Measurements from ENCODE around the gene FHL5. TPM values are rescaled to one million over a fixed set of nuclear protein-coding genes. Genes with fewer than 3 reads are reported as not detected.

FHL5 gene
- total and polyA plus RNA-seq, 2 experiments from 2014 or later = not detected

- TF ChIP-seq ZNF462 (CRISPR knock-in tag; IDR thresholded peaks at IDR 0.05) = no peak
- no peak for TF ChIP-seq STAT1 (IDR thresholded peaks at IDR 0.05; ENCODE audit: unreplicated experiment)
- no peak for TF ChIP-seq CTCF (conservative IDR thresholded peaks at IDR 0.05; ENCODE audit: low read depth in 2 of 2)
- TF ChIP-seq EZH2 (IDR thresholded peaks at IDR 0.05; ENCODE audit: low read depth, unreplicated experiment) = no peak
These were observed 89.6 kb downstream of the FHL5 start (continued) for GRCh38 chr6:96652552-96652951.

GRCh38 chr6:96653181-96653580 is 90.3 kb downstream of the FHL5 start:
- no peaks in the 10 kb centered on the region for H3K9me3 Mint-ChIP-seq
- H3K4me3 ChIP-seq = no peak overlapping the region
- H3K27me3 ChIP-seq (ENCODE audit: insufficient read depth) = no peaks in the 10 kb centered on the region
- no peaks in the 10 kb centered on the region for H3K36me3 ChIP-seq (ENCODE audit: insufficient read depth)
- no peaks in the 10 kb centered on the region for H3K79me2 ChIP-seq (replicated peaks; ENCODE audit: insufficient read depth)
- no peaks in the 10 kb centered on the region for H3K4me1 ChIP-seq (ENCODE audit: insufficient read depth)
- no peaks in the 10 kb centered on the region for H3F3A ChIP-seq (replicated peaks; ENCODE audit: low read depth)
- no peak overlapping the region for H3K27ac ChIP-seq (ENCODE audit: low read depth)
- H3K27ac Mint-ChIP-seq = no peak overlapping the region
- no peak overlapping the region for H2AFZ ChIP-seq
- no peak for DNase-seq (ENCODE audit: low spot score)
- no peak overlapping the region for H3K4me3 Mint-ChIP-seq
- ATAC-seq = no peak
- H4K20me1 ChIP-seq (replicated peaks; ENCODE audit: insufficient read depth) = no peaks in the 10 kb centered on the region
- peaks cover 3% of the 10 kb centered on the region; the same call in 1 of the 2 replicates for H3K9me2 ChIP-seq (ENCODE audit: insufficient read depth)
- H3K27me3 Mint-ChIP-seq (ENCODE audit: insufficient read depth, low read depth, poor library complexity) = no peaks in the 10 kb centered on the region
- H3K4me1 Mint-ChIP-seq = no peaks in the 10 kb centered on the region
- H3K4me2 ChIP-seq = no peak overlapping the region
- H3K36me3 Mint-ChIP-seq (ENCODE audit: low read depth) = no peaks in the 10 kb centered on the region
- no peak for TF ChIP-seq CTCF (conservative IDR thresholded peaks at IDR 0.05; ENCODE audit: low read depth in 2 of 2)
- no peak for TF ChIP-seq REST (IDR thresholded peaks at IDR 0.05; ENCODE audit: unreplicated experiment)

Data from GM23338 (cell line).